ENCODE data around the gene NFASC.

NFASC gene

DNA sequence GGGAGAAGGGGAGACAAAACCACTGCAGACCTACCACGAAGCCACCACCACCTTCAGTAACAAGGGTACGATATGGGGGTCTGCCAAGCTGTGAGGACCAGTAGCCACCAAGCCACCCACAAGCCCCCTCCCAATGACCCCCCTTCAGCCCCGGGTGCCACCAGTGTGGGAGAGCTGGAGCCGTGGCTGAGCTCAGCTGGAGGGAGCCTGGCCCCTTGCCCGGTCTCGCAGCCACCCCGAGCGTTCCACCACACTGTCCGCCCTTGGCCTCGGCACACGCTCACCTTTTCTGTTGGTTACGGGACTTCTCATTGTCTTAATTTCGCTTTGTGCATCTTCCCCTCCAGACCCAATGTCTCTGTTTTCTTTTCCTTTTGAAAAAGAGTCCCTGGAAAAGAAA, 145.9 kb downstream of the NFASC start:
- DNase-seq = no peak

DNA sequence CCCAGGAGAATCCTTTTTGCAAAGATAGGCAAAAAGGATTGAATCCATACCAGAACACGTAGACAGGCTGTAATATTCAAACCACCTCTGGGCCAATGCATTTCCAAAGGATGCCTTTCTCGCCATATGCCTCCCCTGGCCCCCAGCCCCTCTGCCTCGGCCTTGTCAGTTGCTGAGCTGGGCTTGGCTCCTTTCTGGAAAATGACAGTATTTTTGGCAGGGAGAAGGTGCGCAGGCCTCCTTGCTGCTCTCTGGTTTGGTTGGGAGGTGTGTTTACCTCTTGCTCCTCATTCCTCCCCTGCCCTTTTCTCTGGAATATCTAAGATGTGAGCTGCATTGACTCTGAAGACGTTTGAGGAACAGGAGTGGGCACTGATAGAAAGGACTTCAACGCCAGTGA, 146.3 kb downstream of the NFASC start:
- DNase-seq = no peak

DNA sequence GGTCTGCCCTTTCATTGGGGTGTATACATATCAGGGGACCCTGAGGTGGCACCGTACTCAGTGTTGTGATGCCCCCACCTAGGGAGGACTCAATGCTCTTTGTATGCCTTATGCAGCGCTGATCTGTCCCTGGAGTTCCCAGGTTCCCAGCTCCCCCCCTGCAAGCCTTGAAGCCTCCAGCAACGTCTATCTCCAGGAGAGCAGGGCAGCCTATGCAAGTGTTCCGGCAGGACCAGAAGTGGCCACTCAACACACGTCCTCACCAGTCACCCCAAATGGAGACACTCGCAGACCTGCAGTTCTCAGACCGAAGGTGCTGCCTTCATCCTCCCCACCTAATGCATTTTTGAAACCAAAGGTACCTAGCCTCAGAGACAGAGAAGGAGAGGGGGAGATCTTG, 147.1 kb downstream of the NFASC start:
- DNase-seq = no peak

DNA sequence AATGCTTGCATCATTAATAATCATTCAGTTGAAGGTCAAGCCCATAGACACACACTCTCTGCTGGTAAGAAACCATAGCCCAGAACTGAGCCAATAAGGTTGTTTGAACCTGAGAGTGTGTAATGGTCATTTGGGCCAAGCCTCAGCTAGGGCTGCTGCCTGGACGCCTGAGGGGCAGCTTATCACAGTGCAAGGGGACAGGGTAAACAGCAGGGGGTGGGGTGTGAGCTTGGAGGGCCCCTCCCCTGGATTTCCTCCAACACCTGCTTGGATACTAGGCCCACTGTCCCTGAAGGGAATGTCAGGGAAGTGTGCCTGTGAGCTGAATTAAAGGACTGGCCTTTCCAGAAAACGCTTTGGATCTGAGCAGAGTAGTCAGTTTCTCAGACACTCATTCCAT, 147.7 kb downstream of the NFASC start:
- DNase-seq = no peak

DNA sequence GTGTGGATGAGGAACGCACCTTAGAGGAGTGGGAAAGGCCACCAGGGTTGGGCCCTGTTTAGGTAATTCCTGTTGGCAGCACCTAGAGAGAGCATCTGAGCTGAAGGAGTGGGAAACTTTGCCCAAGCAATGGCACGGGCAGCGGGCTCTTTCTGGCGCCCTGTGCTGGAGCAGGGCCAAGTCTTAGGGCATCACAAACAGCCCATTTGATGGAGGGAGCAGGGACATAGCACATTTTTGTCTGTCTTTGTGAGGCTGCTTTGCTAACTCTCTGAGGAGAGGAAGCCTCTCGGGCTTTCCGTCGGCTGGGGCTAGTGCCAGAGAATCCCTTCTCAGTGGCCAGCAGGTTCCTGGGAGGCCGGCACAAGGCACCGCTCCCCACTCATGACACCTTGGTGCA, 149.8 kb downstream of the NFASC start:
- DNase-seq = no peak

DNA sequence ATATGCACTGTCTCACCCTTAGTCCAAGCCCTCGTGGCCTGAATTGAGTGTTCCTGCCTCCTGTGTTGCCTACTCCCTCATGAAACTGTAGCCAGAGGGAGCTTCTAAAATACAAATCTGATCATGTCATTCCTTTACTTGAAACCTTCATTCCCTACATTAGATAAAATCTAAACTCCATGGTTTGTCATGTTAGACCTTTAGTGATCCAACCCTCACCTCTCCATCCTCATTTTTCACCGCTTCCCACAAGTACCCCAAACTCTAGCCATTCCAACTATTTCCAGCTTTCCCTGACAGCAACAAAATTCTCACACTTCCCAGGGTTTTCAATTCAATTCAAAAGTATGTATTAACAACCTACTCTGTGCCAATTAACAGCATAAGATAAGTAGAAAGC, 154.0 kb downstream of the NFASC start:
- DNase-seq = no peak

DNA sequence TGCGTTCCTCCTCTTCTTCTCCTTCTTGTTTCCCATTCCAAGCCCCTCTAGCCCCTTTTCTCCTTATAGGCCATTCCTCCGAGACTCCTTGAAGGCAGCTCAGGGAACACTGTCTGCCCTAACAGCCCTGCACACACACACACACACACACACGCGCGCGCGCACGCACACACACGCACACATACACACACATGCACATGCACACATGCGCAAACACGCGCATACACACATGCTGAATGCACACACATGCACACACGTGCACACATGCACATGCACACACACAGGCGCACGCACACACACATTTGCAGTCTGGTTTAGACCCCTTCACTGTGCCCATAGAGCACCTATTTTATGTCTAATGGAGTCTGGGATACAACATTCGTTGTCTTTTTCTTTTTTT, 154.6 kb downstream of the NFASC start:
- DNase-seq = no peak

DNA sequence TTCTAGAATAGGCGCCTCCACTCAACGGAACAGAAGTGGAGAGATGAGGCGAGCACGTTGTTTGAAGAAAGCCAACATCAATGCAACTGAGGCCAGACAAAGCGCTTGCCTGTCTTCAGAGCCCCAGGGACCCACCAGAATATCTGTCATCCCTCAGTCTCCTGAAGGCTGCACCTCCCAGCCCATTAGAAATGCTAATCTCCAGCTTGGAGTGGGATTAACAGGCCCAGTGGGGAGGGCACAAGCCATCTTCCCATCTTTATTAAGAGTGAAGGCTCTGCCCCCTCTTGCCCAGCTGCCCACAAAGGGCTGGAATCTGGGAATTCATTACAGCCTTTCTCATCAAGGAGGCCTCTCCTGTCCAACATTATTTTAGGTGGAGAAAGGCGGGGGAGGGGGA, 155.5 kb downstream of the NFASC start:
- DNase-seq = no peak

DNA sequence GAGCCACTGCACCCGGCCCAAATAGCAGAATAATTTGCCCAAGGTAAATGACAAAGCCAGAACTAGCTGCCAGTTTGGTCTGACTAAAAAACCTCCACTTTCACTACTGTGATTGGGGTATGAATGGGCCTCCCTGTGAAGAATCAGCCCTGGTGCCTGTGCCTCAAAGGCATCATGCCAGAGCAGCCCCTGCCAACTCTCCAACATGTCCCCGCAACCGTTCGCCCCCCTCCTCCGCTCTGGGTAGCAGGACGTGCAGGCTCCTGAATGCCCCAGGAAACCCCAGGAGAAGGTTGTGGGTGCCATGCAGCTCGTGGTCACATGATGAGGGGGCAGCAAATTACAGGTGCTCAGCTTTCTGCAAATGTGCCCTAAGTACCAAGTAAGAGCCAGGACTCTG, 157.7 kb downstream of the NFASC start:
- no peak for DNase-seq

DNA sequence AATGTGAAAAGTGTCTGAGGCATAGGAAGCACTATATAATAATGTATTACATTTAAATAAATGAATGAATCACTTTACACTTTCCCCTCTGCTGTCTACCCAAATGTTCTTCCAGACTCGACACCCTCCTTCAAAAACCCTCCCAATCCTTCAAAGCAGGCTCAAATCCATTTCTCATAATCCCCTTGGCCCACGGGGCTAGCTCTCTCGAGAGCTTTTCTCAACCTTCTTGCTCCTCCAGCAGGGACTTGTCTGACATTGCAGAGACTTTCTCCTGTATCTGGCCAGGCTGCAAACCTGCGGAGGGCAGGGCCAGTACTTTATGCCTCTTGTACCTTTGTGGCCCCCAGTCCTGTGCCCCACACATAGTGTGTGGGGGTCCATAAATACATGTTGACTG, 158.3 kb downstream of the NFASC start:
- no peak for DNase-seq

DNA sequence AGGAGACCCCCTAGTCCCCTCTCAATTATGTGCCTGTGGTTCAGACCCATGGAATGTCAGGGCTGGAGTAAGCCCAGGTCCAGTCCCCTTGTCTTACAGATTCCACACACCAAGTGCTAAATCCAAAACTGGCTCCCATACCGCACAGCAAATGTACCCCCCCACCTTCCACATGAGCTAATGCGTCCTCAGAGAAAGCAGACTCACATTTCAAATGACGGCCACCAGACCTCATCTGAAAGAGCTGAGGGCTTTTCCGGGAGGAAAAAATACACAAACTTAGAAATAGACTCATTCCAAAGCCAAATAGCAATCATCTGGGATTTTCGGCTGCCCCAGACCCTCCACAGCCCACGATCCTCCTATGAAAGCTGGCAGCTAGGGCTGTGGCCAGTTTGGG, 159.6 kb downstream of the NFASC start:
- no peak for DNase-seq

DNA sequence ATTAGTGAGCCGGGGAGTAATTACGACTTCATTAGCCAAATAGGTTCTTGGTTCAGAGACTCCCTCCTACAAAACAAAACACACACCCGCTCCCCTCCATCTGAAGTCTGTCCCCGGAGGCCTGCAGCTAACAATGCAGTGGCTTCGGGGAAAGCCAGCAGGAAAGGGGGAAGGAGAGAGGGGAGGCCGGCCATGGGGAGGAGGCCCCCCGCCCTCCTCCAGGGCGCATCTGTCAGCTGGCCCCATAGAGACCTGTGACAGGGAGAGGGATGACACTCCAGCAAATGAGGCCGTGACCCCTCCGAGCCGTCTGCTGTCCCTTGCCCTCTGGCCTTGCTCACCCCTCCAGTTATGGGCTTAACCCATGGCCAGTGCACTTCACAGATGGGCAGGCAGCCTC, 160.2 kb downstream of the NFASC start:
- no peak for DNase-seq

DNA sequence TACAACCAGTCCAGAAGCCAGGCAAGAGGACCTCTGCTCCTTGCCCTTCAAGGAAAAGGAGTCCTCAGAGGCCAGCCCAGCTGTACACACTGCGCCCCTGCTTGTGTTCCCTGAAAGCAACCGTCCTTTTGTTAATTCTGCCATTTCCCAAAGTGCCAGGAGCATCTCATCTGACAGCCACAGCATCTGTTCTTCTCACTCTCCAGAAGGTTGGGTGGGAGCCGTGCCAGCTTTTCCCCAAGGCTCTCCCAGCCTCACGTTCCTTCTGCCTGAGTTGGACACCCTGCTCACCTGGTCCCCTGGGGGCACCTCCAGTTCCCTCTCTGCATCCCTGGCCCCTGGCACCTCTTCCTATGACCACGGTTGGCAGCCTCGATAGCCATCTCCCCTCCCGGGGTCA, 161.8 kb downstream of the NFASC start:
- DNase-seq = no peak

DNA sequence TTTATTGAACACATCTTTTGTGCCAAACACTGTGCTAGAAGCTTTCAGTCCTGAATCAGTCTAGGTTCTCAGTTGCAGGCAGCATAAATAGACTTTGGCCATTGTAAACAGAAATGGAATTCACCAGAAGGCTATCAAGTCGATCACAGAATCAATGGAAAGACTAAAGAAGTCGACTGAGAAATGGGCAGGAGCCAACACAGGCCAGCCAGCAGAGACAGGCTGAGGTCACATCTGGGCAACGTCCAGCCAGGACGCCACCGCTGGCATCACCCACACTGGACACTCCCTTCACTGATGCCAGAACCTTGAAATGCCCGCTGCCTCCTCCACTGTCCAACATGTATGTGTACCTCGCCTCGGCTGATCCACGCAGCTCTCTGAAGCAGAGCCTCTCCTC, 166.9 kb downstream of the NFASC start:
- DNase-seq = no peak

DNA sequence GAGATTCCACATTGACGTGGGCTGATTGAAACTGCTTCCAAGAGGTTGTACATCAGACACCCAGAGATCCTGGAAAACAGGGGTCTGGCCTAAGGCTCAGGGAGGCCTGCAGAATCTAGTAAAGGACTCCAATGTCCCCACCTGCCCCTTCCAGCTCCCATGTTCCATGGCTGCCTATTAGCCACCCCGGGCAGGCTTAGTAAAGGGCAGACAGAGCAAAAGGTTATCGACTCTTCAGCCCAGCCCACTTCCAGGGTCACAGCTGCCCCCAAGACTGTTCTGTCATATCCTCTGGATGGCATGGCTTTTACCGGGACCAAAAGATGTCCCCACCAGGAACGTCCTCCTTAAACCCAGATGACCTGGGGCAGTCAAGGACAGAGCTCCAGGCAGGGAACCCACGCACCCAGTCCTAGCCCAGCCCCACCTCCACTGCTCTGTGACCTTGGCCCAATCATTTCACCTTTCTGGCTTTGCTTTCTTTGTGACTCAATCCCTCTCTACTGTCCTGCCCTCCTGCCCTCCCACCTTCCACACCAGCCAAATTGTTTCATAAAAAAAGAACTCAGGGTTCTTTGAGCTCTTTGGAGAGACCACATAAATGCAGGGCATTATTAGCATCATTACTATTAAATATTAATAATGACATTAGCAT, 167.6 kb downstream of the NFASC start:
- DNase-seq = no peak

DNA sequence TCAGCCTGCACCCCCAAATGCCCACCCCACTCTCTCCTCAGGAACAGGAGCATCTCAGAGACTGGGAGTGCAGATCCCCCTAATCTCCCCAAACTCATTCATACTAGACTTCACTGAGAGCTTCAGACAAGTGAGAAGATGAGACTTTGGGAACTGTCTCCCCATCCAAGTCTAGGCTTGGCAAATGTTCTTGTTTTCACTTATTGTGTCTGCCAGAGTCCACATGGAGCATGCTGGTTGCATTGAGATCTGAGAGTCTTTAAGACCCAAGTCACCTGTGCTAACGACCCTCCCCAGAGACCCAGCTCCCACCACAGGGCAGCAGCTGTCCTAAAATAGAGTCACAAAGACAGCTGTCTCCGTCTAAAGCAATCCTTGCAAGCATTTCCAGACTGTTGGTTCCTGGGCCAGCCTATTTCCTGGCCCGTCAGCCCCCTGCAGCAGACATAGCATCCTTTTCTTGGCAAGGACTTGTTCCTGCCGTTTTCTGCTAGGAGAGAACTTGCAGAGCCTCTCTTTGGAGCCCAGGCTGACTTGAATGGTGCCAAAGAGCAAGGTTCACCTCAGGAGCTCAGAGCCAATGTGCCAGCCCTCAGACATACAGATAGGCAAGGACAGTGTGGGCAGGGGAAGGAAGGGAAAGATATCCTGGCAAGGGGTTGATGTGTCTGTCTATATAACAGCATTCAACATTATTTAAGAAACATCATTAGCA, 170.5 kb downstream of the NFASC start:
- DNase-seq = no peak

DNA sequence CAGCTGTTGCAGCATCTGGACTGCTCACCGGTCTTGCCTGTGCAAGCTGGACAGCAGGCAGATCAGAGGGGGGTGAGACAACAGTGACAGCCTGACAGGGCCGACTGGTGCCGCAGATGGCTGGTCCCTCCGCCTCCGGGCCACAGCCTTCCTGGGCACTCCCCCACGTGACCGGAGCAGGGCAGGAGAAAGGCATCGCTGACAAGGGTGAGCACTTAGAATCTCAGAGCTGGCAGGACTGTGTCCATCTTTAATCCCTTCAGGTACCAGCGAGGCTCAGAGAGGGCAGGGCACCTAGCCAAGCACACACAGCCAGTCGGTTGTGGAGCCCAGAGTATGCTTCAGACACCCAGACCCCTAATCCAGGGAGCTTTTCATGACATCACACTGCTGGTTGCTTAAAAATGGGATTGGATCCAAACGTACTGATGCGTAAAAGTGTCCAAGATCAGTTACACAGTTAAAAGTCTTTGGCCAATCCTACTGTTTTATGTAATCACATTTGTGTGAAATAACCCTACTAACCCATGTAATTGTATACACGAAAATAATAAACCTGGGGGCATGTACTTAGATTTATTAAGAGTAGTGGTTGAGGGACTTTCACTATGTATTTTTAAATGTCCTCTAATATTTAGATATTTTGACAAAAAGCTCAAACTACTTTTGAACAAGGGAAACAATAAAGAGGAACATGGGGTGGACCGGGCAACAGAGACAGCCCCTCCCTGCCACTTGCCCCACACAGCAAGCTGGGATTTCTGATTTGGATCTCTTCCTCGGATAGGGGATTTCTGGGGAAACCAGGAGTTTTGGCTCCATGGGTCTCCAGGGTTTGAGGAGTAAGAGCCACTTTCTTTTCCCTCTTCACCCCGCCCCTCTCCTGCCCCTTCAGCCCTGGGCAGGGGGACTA, 171.6 kb downstream of the NFASC start:
- DNase-seq = no peak

DNA sequence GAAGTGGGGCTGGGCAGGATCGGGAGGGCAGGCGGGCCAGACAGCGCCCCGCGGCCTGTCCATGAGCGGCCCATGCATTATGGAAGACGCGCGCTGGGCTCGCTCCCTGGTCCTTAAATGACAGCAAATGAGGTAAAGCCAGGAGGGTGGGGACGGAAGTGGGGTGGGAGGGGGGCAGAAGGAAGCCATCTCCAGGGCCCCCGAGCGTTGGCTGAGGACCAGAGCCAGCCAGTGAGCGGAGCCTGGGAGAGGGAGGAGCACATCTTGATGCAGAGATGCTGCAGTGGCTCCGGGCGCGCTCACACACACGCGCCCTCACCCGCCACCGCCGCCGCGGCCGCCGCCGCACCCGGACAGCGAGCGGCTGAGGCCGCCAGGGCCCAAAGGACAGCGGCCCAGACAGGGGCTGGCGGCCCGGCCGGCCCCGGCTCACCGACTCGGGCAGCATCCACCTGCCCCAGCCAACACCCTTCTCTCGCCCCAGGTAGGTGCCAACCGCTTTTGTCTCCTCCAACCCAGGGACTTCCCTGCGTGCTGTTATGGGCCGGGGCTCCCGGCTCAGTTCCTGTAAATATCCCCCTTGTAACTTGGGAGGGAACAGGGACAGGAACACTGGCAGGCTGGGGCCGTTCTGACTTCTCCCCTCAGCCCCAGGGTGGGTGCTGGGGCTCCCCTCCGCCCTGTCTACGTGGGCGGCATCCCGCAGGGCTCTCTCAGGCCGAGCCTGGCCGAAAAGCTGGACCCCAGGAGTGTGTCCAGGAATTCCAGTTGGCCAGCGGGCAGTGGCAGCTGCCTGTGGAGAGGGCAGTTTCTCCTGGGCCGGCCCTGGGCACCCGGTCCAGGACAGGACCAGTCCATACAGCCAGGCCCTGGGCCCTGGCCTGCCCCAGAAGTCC, 172.5 kb downstream of the NFASC start, which contains the start of gene CNTN2:
Gene CNTN2 (plus strand): TSS at position 302 of the 896 bp plus-strand sequence. CDS start 9,974 bp downstream, outside the sequence.
- DNase-seq = no peak

DNA sequence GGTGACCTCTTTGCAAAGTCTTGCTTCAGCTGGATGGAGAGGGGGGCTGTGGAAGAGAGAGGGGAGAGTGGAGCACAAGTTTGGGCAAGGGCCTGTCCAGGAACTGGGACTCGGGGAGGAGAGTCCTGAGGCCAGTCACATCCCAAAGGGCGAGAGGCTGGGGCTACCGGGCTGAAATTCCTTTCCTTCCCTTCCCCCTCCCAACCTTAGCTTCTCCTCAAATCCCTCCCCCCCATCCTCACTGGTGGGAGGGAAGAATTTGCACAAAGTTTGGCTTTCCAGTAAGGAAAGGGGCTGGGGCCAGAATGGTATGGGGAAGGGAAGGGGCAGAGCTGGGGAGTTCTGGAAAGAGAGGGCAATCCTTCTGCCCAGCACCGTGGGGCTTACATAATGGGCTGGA, 173.2 kb downstream of the NFASC start:
- DNase-seq = no peak

DNA sequence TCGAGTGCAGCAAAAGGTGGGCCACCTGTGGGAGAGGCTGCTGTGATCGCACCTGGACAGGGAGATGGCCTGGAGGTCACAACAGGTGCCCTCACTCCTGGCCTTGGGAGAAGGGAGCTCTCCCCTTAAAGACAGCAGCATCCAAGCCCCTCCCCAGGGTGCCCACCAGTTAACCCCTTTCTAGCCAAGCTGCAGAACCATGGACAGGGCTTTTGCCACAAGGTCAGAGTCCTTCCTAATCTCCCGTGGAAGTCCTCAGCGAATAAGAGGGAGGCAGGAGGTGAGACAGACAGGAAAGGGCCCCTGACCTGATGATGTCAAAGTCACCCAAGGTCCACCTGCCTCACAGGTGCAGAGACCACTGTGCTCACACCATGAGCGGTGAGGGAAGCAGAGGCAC, 174.1 kb downstream of the NFASC start:
- DNase-seq = no peak

DNA sequence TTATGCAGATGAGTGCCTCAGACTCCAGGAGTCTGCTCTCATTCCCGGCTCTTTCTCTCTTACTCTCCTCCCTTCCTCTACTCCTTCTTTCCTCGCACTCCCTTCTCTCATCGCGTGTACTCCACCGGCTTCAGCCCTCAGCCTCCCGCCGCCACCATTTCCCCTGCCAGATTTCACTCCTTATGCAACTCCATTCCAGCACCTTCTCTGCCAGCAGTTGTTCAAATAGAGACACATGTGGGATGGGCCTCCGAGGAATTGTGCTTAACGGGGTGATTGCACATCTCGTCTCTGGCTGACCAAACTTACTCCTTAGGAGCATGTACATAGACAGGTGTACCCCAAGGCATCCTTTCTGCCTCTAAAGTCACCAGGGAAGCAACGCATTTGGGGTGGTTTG, 174.5 kb downstream of the NFASC start:
- no peak for DNase-seq

DNA sequence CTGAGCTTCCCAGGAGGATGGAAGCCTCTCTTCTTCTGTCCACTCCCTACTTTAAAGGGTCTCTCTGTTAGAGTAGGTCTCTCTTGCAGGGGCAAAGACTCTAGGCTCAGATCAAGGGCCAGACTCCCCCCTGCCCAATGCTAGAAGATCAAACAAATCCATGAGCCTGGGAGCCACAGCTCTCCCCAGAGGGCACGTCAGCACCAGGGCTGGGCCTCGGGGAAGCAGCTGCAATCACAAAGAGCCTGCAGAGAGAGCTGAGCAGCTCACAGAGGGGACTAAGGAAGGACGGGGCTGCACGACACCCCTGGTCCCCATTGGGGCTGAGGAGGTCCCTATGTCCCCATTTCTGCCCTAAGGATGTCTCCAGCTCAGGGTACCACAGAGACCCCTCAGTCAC, 176.2 kb downstream of the NFASC start:
- DNase-seq = no peak

DNA sequence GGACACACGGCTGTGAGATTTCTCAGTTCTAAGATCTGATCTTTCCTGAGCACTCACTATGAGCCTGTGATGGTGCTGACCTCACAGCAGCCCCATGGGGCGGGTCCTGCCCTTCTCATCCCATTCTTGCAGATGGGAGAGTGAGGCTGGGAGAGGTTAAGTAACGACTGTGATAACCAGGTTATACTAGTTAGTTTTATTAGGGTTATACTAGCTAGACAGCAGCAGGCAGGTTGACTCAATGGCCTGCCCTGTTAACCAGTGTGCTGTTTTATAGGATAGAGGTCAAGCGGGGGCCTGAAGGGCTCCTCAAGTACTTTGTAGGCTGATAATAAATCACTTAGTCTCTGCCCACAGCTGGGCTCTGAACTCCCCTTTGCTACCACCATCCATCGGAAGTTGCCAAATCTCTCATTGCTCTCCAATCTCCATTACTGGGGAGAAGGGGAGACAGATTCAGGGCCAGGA, 177.1 kb downstream of the NFASC start:
- no peak for DNase-seq

Data from stimulated activated CD4-positive, alpha-beta T cell treated with anti-CD3 and anti-CD28 coated beads, Interleukin-15, amount 100 ng/mL, for 24 hours (primary cell).